ENCODE measurements around the gene RAB11FIP4. TPM values are rescaled to one million over a fixed set of nuclear protein-coding genes. Genes with fewer than 3 reads are reported as not detected.

RAB11FIP4 gene
- total RNA-seq, 8 experiments from 2014 or later, result 7.0 to 44.2 (median 25.2) TPM

- WGBS, 10 experiments, result 20 to 100% (median 90%) methylated on average over 1 to 2 of the region's 2 CpGs; no CpG with 5 or more reads in 3 of the 10 experiments
- in situ Hi-C loops (cut with MboI; ENCODE audit: low pct_unique_long_range_greater_than_20kb in 2 of 9, low sequenced_read_pairs in 9 of 9, unreplicated experiment in 9 of 9), result loop anchor here in 3 of 9 experiments (25.0 kb wide), 2 partner anchors 93 to 393 kb away; no protein-coding TSS in a partner anchor
- ATAC-seq (replicated peaks in 6 of 8), result no peak
These were observed 52.6 kb downstream of the RAB11FIP4 start for GRCh38 chr17:31444026-31444425.

GRCh38 chr17:31446195-31446967 is 54.9 kb downstream of the RAB11FIP4 start:
- ATAC-seq (replicated peaks in 6 of 8), result no peak
- no peak overlapping the region for H3K27ac ChIP-seq
- H3K4me1 ChIP-seq (replicated peaks in 1 of 2), result no peaks in the 10 kb centered on the region
- in situ Hi-C loops (cut with MboI; ENCODE audit: low pct_unique_long_range_greater_than_20kb in 2 of 9, low sequenced_read_pairs in 9 of 9, unreplicated experiment in 9 of 9), result loop anchor here in 3 of 9 experiments (25.0 kb wide), 2 partner anchors 91 to 391 kb away; no protein-coding TSS in a partner anchor
- WGBS, 10 experiments, result 0 to 100% (median 72%) methylated on average over 1 to 9 of the region's 13 CpGs; no CpG with 5 or more reads in 1 of the 10 experiments
- H3K4me3 ChIP-seq, result no peak overlapping the region

More at GRCh38 chr17:31444026-31444425, 52.6 kb downstream of the RAB11FIP4 start:
- Histone ChIP-seq H3K27ac (no peak overlapping the region), H3K4me3 (no peak overlapping the region), H3K4me1 (replicated peaks in 1 of 2) (no peaks in the 10 kb centered on the region)

- in situ Hi-C loops (cut with MboI; ENCODE audit: low pct_unique_long_range_greater_than_20kb in 2 of 9, low sequenced_read_pairs in 9 of 9, unreplicated experiment in 9 of 9), result loop anchor here in 3 of 9 experiments (25.0 kb wide), 2 partner anchors 89 to 389 kb away; no protein-coding TSS in a partner anchor
These were observed 57.1 kb downstream of the RAB11FIP4 start for GRCh38 chr17:31448467-31449077.

GRCh38 chr17:31449111-31449510 is 57.6 kb downstream of the RAB11FIP4 start:
- 50 to 100% (median 91%) methylated on average over 1 to 5 of the region's 7 CpGs; no CpG with 5 or more reads in 6 of the 10 experiments for WGBS, 10 experiments
- ATAC-seq (replicated peaks in 6 of 8), result no peak
- in situ Hi-C loops (cut with MboI; ENCODE audit: low pct_unique_long_range_greater_than_20kb in 2 of 9, low sequenced_read_pairs in 9 of 9, unreplicated experiment in 9 of 9), result loop anchor here in 3 of 9 experiments (25.0 kb wide), 2 partner anchors 88 to 388 kb away; no protein-coding TSS in a partner anchor
- Histone ChIP-seq H3K4me3 (no peak overlapping the region), H3K27ac (no peak overlapping the region), H3K4me1 (replicated peaks in 1 of 2) (peaks cover 5 to 9% of the 10 kb centered on the region in 2 donors)

More at GRCh38 chr17:31448467-31449077, 57.1 kb downstream of the RAB11FIP4 start:
- Histone ChIP-seq H3K4me3 (no peak overlapping the region), H3K4me1 (replicated peaks in 1 of 2) (peaks cover 5 to 9% of the 10 kb centered on the region in 2 donors), H3K27ac (no peak overlapping the region)
- no peak for ATAC-seq (replicated peaks in 6 of 8)
- 0 to 100% (median 71%) methylated on average over 2 to 3 of the region's 5 CpGs; no CpG with 5 or more reads in 5 of the 10 experiments for WGBS, 10 experiments

- in situ Hi-C loops (cut with MboI; ENCODE audit: low pct_unique_long_range_greater_than_20kb in 2 of 9, low sequenced_read_pairs in 9 of 9, unreplicated experiment in 9 of 9), result loop anchor here in 3 of 9 experiments (25.0 kb wide), 2 partner anchors 88 to 388 kb away; no protein-coding TSS in a partner anchor
- Histone ChIP-seq H3K4me1 (replicated peaks in 1 of 2) (peaks cover 5 to 9% of the 10 kb centered on the region in 2 donors), H3K27ac (no peak overlapping the region), H3K4me3 (no peak overlapping the region)
- no peak for ATAC-seq (replicated peaks in 6 of 8)
- 20 to 100% (median 73%) methylated on average over 1 to 3 of the region's 3 CpGs; no CpG with 5 or more reads in 3 of the 10 experiments for WGBS, 10 experiments
These were observed 58.3 kb downstream of the RAB11FIP4 start for GRCh38 chr17:31449746-31450145.

GRCh38 chr17:31452101-31452500 is 60.6 kb downstream of the RAB11FIP4 start:
- peaks cover 5 to 9% of the 10 kb centered on the region in 2 donors for H3K4me1 ChIP-seq (replicated peaks in 1 of 2)
- 40 to 80% (median 75%) methylated on average over 1 to 2 of the region's 4 CpGs; no CpG with 5 or more reads in 3 of the 10 experiments for WGBS, 10 experiments
- H3K27ac ChIP-seq, result no peak overlapping the region
- peak in 3 of 8 experiments; percentile 7 to 12 (median 10) for ATAC-seq (replicated peaks in 6 of 8)
- in situ Hi-C loops (cut with MboI; ENCODE audit: low pct_unique_long_range_greater_than_20kb in 2 of 9, low sequenced_read_pairs in 9 of 9, unreplicated experiment in 9 of 9), result no loop called here
- no peak overlapping the region for H3K4me3 ChIP-seq

GRCh38 chr17:31452561-31453110 is 61.2 kb downstream of the RAB11FIP4 start:
- ATAC-seq (replicated peaks in 6 of 8), result peak in 4 of 8 experiments; percentile 22 to 34 (median 30)
- WGBS, 10 experiments, result 60 to 100% (median 86%) methylated on average over 1 to 5 of the region's 10 CpGs; no CpG with 5 or more reads in 3 of the 10 experiments
- no peak overlapping the region for H3K4me3 ChIP-seq
- no peak overlapping the region for H3K27ac ChIP-seq
- peaks cover 5 to 9% of the 10 kb centered on the region in 2 donors for H3K4me1 ChIP-seq (replicated peaks in 1 of 2)
- in situ Hi-C loops (cut with MboI; ENCODE audit: low pct_unique_long_range_greater_than_20kb in 2 of 9, low sequenced_read_pairs in 9 of 9, unreplicated experiment in 9 of 9), result no loop called here

- WGBS, 10 experiments, result 86 to 100% methylated on average over 1 of the region's 2 CpGs; no CpG with 5 or more reads in 8 of the 10 experiments
- H3K27ac ChIP-seq, result no peak overlapping the region
- ATAC-seq (replicated peaks in 6 of 8), result peak in 3 of 8 experiments; percentile 14 to 62 (median 52)
- peaks cover 5 to 9% of the 10 kb centered on the region in 2 donors for H3K4me1 ChIP-seq (replicated peaks in 1 of 2)
- in situ Hi-C loops (cut with MboI; ENCODE audit: low pct_unique_long_range_greater_than_20kb in 2 of 9, low sequenced_read_pairs in 9 of 9, unreplicated experiment in 9 of 9), result no loop called here
- H3K4me3 ChIP-seq, result no peak overlapping the region
These were observed 62.4 kb downstream of the RAB11FIP4 start for GRCh38 chr17:31453896-31454295.

- Histone ChIP-seq H3K4me1 (replicated peaks in 1 of 2) (peaks cover 5 to 12% of the 10 kb centered on the region in 2 donors), H3K27ac (no peak overlapping the region), H3K4me3 (no peak overlapping the region)
- WGBS, 10 experiments, result 58 to 100% (median 100%) methylated on average over 1 to 4 of the region's 5 CpGs; no CpG with 5 or more reads in 3 of the 10 experiments
- in situ Hi-C loops (cut with MboI; ENCODE audit: low pct_unique_long_range_greater_than_20kb in 2 of 9, low sequenced_read_pairs in 9 of 9, unreplicated experiment in 9 of 9), result no loop called here
- no peak for ATAC-seq (replicated peaks in 6 of 8)
These were observed 65.3 kb downstream of the RAB11FIP4 start for GRCh38 chr17:31456814-31457213.

- 66 to 100% methylated on average over 1 to 3 of the region's 10 CpGs; no CpG with 5 or more reads in 8 of the 10 experiments for WGBS, 10 experiments
- peaks cover 1 to 6% of the 10 kb centered on the region in 2 donors for H3K4me1 ChIP-seq (replicated peaks in 1 of 2)
- in situ Hi-C loops (cut with MboI; ENCODE audit: low pct_unique_long_range_greater_than_20kb in 2 of 9, low sequenced_read_pairs in 9 of 9, unreplicated experiment in 9 of 9), result no loop called here
- H3K27ac ChIP-seq, result no peak overlapping the region
- ATAC-seq (replicated peaks in 6 of 8), result peak in 1 of 8 experiments; percentile 29
- H3K4me3 ChIP-seq, result no peak overlapping the region
These were observed 66.1 kb downstream of the RAB11FIP4 start for GRCh38 chr17:31457391-31458234.

- Histone ChIP-seq H3K4me3 (no peak overlapping the region), H3K4me1 (replicated peaks in 1 of 2) (peaks cover 0 to 3% of the 10 kb centered on the region in 2 donors), H3K27ac (no peak overlapping the region)
- in situ Hi-C loops (cut with MboI; ENCODE audit: low pct_unique_long_range_greater_than_20kb in 2 of 9, low sequenced_read_pairs in 9 of 9, unreplicated experiment in 9 of 9), result no loop called here
- 40 to 70% methylated on average over 2 of the region's 2 CpGs; no CpG with 5 or more reads in 8 of the 10 experiments for WGBS, 10 experiments
- ATAC-seq (replicated peaks in 6 of 8), result no peak
These were observed 67.4 kb downstream of the RAB11FIP4 start for GRCh38 chr17:31458829-31459228.

- ATAC-seq (replicated peaks in 6 of 8), result peak in 1 of 8 experiments; percentile 18
- WGBS, 10 experiments, result 0 to 16% methylated on average over 1 to 2 of the region's 4 CpGs; no CpG with 5 or more reads in 8 of the 10 experiments
These were observed 68.2 kb downstream of the RAB11FIP4 start for GRCh38 chr17:31459716-31460115.

More at GRCh38 chr17:31459716-31460115, 68.2 kb downstream of the RAB11FIP4 start:
- H3K4me3 ChIP-seq, result no peak overlapping the region
- H3K4me1 ChIP-seq (replicated peaks in 1 of 2), result peaks cover 0 to 3% of the 10 kb centered on the region in 2 donors
- in situ Hi-C loops (cut with MboI; ENCODE audit: low pct_unique_long_range_greater_than_20kb in 2 of 9, low sequenced_read_pairs in 9 of 9, unreplicated experiment in 9 of 9), result no loop called here
- no peak overlapping the region for H3K27ac ChIP-seq
